LNCAP (cell line): Measurements from ENCODE around the gene CFAP141.

Experiments used
- TF ChIP-seq, protein P1 (sequence below): fragments of 450-650 bp; IDR thresholded peaks from 2 replicates; pipeline ENCODE4 v1.5.1; 2017; ENCODE audit warnings: mild to moderate bottlenecking

CFAP141 gene

DNA sequence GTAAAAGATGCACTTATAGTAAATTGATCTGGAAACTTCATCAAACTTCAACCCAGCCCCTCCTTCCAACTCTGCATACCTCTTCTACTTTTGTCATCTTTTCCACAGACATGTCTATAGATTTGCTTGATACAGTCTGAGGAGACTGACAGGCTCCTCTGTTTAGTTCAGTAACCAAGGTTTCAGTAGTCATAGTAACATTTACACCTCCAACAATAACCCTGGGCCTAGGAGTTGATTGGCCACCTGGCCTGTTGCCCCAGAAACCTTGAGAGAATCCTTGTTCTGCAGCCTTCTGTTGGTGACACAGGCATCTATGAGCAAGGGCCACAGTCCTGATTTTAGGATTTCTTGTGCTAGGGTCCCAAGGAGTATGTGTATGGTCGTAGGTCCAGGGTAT is at the start of gene CFAP141:
TSS of gene CFAP141 (minus strand) at position 138 of the 400 bp plus-strand sequence. CDS start at position 112, 26 bp downstream.
- TF ChIP-seq, protein P1, sequence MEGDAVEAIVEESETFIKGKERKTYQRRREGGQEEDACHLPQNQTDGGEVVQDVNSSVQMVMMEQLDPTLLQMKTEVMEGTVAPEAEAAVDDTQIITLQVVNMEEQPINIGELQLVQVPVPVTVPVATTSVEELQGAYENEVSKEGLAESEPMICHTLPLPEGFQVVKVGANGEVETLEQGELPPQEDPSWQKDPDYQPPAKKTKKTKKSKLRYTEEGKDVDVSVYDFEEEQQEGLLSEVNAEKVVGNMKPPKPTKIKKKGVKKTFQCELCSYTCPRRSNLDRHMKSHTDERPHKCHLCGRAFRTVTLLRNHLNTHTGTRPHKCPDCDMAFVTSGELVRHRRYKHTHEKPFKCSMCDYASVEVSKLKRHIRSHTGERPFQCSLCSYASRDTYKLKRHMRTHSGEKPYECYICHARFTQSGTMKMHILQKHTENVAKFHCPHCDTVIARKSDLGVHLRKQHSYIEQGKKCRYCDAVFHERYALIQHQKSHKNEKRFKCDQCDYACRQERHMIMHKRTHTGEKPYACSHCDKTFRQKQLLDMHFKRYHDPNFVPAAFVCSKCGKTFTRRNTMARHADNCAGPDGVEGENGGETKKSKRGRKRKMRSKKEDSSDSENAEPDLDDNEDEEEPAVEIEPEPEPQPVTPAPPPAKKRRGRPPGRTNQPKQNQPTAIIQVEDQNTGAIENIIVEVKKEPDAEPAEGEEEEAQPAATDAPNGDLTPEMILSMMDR: no peak

DNA sequence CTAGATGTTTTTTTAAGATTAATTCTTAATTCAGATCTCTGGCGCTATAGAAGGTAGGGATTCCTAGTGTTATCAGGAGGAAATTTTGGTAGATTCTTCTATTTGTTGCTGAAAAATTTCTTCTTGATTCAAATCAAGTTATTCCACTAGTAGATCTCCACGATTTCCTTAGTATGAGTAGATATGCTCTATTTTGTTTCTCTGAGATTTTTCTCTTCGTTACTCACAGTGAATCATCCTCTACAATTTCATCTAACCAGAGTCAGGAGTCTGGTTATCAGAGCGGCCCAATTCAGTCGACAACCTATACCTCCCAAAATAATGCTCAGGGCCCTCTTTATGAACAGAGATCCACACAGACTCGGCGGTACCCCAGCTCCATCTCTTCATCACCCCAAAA is 47.5 kb upstream of the CFAP141 start:
- TF ChIP-seq, protein P1: no peak

DNA sequence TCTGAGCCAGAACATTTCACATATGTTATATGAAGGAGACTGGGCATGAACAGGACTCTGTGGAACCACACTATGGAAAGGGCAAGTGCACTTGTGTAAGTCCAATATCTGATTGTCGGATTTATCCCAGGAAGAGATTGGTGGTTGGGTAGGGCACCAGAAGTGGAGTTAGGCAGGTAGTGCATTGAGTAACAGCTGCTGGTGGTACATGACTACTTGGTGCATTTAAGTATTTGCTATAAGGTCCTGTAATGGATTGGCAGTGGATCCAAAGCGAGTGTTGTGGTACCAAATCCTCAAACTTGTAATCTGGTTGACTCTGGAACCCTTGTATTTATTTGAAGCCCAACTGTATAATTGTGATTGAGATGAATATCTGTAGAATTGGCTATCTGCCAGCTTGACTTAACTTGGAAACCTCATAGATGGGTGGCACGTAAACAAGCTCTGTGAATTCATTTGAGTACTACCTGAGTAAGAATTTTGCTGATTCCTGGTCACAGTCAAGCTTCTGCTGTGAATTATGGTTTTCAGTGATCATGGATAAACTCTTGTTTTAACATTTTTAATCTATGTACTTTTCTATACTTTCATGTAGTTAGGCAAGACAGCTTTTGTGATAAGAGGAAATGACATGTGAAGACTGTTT is 35.7 kb upstream of the CFAP141 start:
- TF ChIP-seq, protein P1: no peak

DNA sequence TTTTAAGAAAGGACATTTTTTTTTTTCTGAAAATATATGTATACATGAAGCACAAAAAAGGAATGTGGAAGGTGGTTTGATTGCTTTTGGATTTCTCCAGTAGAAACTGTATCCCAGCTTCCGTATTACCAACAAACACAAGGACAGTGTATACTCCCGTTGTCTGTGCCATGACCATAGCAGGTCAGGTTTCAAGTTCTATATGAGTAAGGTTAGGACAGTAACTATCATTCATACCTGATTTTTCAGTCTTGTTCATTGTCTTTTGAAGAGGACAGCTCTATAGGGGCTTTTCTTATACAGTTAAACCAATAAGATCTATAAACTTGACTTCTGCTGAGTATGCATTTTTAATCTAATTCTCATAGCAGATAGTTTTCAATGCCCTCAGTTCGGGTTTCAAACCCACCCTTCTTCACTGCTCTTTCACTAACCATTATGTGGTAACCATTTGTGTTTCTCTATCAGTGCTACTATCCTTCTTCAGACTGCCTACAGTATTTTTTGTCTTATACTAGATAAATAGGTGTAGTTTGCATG is 34.2 kb upstream of the CFAP141 start:
- TF ChIP-seq, protein P1: no peak

DNA sequence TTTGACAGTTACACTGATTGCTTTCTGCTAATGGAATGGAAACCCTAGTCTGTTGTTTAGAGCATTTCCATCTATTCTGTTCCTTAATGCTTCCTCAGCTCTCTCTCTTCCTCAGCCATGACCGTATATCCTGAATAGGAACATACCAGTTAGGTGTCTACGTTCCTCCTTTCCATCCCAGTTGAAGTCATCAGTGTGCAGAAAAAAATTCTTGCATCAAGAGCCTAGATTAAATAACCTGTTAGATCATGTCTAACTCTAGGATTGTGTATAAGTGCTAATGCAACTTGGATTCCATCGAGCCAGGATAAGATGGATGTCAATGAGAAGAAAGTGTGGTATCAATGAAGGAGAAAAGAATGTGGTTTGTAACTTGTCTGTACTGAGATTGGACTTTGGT is 33.4 kb upstream of the CFAP141 start:
- TF ChIP-seq, protein P1: no peak

DNA sequence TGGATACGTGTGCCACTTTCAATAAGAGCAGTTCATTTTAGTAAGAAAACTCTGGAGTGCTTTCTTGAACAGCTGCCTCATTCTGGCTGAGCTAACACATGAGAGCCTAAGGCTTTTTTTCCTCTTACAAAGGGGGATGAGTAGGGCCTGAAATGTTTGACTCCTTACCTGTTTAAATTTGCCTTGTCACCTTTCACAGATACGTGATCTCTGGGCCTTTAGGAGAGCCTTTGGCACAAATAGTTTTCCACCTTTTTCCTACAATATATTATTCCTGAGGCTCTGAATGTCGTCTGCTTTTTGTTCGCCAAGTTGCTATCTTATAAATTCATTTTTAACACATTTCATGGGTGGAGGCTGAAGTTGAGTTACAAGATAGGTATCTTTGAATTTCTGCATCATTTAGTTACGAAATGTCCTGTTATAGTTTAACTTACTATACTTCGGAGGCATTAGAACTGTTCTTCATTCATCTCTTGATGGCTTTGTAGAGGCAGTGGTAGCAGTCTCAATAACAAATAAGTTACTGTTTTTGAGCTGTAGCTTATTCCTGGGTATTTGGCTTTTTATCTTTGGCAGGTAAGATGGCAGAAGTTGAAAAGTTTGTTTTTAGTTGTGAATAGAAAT is 31.9 kb upstream of the CFAP141 start:
- TF ChIP-seq, protein P1: no peak

DNA sequence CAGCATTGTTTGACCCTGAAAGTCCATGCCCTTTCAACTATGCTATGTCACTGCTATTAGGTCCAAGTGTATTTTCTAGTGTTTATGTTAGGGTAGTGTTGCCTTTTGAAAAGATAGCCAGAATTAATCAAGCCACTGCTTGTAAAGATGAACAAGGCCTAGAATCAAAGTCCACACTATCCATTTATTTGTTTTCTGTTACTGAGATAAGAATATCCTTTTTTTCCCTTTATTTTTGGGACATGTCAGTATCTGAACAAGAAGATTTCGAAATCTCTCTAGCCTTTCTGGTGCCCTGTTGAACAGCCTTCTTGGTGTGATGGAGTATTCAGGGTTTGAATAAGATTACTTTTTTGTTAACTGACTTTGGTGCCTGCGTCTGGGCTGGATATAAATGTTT is 31.3 kb upstream of the CFAP141 start:
- TF ChIP-seq, protein P1: no peak
